Erythroblast (primary cell): ENCODE measurements around the gene SEC24A.

Experiments
- GATA1 ChIP-seq: IDR thresholded peaks from 2 replicates; pipeline ENCODE4 v1.6.1; 2011; ENCODE audit warnings: low read depth, mild to moderate bottlenecking, control low read depth, low read length, moderate library complexity
- POLR2A ChIP-seq: IDR thresholded peaks from 2 replicates; pipeline ENCODE4 v1.6.1; 2011; ENCODE audit warnings: mild to moderate bottlenecking, low read length

DNA sequence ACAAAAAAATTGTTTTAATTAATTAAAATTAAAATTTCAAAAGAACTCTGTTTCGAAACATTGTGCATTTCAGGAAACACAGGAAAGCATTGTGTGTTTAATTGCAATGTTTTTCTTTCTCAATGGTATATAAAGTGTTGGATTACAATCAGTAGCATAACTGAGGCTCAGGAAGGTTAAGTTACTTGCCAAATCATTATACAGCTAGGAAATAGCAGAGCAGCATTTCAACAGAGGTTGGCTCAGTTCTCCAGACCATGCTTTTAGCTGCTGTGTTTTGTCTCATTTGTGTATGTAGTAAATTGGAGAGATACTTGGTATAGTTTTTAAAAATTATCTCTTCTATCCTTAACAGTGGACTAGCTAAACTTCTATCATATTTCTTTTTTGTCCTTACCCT is 59.7 kb downstream of the SEC24A start:
- TF ChIP-seq POLR2A (no peak), GATA1 (no peak)
